OCI-LY3 (cell line): ENCODE data around the gene FGD5.

Experiments
- EZH2phosphoT487 ChIP-seq: fragments of 200-600 bp; shearing (Covaris generic); IDR thresholded peaks from 2 replicates; pipeline ENCODE4 v1.6.1; 2018; ENCODE audit warnings: antibody characterized with exemption, mixed run types, low read depth
- TF ChIP-seq, protein P1 (sequence below): fragments of 200-600, 300-600 bp; sonication (generic); IDR thresholded peaks from 2 replicates; pipeline ENCODE4 v1.5.1; 2014; ENCODE audit warnings: antibody characterized with exemption, low read length, low read depth

DNA sequence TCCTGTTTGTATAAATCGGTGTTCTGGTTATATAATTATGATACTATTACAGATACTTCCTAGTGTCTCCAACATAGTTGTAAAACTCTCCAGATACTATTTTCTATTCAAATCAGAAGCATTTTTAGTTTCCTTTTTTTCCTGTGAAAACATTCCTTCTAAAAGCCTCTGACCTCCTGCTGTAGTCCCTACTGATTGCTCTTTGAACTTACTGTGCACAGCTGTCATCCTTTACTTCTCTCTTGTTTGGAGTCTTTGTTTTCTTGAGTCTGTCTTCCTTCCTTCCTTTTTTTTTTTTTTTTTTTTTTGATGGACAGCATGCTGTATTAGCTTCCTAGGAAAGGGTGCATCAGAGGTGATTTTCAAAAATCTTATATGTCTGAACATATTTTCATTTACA, 157.6 kb downstream of the FGD5 start:
- TF ChIP-seq, protein P1, sequence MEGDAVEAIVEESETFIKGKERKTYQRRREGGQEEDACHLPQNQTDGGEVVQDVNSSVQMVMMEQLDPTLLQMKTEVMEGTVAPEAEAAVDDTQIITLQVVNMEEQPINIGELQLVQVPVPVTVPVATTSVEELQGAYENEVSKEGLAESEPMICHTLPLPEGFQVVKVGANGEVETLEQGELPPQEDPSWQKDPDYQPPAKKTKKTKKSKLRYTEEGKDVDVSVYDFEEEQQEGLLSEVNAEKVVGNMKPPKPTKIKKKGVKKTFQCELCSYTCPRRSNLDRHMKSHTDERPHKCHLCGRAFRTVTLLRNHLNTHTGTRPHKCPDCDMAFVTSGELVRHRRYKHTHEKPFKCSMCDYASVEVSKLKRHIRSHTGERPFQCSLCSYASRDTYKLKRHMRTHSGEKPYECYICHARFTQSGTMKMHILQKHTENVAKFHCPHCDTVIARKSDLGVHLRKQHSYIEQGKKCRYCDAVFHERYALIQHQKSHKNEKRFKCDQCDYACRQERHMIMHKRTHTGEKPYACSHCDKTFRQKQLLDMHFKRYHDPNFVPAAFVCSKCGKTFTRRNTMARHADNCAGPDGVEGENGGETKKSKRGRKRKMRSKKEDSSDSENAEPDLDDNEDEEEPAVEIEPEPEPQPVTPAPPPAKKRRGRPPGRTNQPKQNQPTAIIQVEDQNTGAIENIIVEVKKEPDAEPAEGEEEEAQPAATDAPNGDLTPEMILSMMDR: no peak
- no peak for TF ChIP-seq EZH2phosphoT487
